HG03439 (cell line): Measurements from ENCODE around the gene RIN3.
"Not testable (repeated sequence)": the region's sequence is repeated elsewhere in the genome, so short reads cannot be mapped to it uniquely, and the experiment has no call there.

Experiments
- ATAC-seq: cut with Tn5 transposase; IDR thresholded peaks from one replicate; pipeline ENCODE4 v1.9.1; 2021; ENCODE audit warnings: mild to moderate bottlenecking, moderate library complexity; ENCODE audit not compliant: unreplicated experiment

Gene RIN3

DNA sequence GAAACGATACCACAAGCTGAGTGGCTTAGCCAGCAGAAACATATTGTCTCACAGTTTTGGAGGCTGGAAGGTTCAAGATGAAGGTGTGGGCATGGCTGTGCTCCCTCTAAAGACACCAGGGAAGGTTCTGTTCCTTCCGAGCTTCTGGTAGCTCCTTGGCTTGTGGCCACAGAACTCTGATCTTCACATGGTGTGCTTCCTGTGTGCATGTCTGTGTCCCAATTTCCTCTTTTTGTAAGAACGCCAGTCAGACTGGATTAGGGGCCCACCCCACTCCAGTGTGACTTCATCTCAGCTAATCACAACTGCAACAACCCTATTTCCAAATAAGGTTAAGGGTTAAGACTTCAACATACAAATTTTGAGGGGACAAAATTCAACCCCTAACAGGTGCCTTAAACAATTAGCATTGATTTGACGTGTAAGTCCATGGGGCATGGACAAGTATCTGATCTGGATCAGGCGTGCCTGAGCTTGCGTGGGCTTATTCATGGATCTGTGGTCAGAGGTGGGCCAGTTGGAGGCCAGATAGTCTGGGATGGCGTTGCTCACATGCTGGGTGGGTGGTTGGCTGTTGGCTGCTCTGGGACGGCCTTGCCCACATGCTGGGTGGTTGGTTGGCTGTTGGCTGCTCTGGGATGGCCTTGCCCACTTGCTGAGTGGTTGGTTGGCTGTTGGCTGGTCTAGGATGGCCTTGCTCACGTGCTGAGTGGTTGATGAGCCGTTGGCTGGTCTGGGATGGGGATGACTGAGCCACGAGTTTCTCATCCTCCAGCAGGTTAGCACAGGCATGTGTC, 146.4 kb downstream of the RIN3 start:
- ATAC-seq = no peak

DNA sequence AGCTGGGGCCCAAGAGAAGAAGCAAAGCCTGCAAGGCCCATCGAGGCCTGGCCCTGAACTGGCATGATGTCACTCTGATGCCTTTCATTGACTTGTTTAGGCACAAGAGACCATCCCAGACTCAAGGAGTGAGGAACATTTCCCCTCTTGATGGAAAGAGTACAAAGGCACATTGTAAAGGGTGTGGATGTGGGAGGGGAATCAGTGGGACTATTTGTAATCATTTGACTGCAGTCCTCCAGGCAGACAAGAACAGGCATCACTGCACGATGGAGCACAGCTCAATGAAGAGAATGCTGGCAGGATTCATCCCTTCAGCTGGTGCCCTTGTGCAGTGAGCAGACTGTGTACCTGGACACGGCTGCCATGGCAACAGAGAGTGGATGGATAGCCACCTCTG, 147.0 kb downstream of the RIN3 start:
- no peak for ATAC-seq

DNA sequence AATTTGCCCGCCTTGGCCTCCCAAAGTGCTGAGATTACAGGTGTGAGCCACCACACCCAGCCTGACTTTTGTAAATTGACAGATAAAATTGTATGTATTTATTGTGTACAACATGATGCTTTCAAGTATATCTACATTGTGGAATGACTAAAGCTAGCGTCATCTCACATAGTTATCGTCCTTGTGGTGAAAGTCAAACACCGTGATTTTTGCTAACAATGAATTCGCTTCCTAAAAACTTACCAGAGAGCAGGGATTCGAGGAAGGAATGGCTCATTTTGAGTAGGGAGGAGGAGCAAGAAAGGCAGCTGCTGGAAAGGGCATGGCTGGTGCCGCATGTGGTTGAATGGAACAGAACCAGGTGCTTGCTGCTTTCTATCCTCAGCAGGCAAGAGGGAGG, 149.5 kb downstream of the RIN3 start:
- ATAC-seq = no peak

DNA sequence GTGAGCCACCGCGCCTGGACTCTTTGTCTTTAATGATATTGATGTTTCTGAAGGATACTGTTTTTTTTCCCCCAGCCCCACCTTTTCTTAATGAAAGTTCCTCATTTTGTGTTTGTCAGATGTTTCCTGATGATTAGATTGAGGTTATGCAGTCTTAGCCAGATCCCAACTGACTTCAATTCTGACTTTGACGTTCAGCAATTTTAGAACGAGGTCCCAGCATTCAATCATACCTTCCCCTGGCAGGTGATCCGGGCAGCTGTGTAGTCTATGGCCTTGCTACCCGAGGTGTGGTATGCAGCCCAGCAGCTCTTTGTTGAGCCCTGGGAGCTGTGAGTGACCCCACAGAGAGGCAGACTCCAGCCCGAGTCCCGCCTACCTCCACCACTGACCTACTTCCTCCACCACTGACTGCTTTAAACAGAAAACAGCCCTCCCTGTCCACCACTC, 152.1 kb downstream of the RIN3 start:
- ATAC-seq = no peak

DNA sequence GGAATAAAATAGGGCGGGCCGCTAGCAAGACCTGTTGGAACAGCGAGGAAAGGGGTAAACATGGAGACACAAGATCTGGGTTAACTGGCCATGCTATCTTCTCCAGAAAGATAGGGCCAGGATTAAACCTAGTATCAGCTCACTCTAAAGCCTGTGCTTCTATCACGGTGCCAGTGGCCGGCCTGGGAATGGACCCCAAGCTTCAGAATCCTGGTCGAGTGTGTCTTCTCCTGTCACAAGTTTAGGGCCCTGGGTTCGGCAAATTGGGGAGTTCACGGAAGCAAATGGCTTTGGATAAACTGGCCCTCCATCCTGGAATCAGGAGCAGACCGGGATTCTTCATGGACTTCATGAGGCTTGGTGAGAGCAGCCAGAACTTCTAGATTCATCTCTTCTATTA, 152.7 kb downstream of the RIN3 start:
- ATAC-seq = no peak

DNA sequence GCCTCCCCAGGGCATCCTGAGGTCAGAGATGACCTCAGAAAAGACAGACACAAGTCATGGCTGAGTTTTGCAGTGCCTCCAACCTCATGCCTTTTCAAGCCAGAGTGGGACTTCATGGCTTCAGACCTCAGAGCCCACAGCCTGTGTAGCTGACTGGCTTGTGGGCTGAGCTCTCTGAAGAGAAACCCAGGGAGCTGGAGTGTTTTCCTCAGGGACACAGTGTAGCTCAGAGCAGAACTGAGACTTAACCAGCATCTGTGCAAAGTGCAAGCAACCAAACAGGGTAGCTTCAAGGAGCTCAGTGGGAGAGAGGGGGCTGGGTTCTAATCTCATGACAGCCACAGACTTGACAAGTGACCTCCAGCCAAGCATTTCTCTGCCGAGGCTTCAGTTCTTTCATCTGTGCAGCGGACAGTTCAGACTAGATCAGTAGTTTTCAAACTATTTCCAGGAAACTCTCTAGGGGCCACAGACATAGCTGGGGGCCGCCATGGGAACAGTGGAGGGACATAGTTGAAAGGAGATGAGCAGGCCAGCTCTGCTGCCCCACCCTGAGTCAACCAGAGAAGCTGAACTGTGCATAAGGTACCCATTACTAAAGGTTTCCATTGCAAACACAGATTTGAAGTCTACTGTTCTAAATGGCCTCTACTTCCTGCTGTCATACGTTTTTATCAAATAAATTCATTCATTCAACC, 154.8 kb downstream of the RIN3 start:
- ATAC-seq = no peak

DNA sequence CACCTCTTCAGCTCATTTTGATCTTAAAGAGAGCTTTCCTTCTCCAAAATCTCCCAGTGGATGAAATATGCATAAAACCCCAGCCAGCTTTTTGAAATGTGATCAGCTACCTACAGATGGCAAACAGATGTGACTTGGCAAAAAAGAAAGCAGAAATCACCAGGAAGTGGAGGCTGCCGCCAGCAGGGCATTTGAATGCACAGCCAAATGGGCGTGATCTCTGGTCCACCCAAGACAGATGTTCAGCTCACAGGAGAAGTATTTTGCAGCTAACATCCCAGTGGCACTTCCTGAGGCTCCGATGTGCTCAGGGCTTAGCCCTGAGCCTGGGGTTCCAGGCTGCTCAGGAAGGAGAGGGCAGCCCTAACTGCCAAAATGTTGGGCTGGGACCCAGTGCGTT, 156.6 kb downstream of the RIN3 start:
- ATAC-seq = no peak

DNA sequence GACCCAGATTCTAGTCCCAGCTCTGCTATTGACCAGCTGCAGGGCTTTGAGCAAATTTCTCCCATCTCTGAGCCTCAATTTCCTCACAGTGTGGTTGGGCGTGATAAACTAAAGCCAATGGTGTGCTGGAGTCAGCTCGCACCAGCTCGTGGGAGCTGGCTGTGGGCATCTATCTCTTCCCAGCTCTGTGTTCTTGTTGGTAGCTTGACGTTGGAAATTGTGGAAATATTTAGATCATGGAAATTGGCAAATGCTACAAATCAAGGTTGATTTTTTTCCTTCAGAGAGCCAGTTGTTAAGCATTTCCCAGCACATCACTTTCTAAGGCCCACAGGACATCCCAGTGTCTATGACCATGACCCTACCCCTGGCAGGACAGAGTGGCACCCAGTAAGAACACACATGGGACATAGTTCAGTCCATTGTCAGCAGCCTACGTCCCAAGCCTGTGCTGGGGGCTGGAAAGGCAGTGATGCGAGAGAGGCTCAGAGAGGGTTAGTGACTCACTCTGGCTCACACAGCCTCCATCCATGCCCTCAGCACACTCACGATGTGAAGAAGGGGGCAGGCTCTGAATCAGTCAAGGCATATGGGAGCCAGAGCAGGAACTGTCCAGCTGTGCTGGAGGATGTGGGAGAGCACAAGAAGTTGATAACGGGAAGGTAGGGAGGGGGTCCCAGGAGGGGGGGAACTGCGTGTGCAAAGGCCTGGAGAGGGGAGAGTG, 157.2 kb downstream of the RIN3 start:
- no peak for ATAC-seq

DNA sequence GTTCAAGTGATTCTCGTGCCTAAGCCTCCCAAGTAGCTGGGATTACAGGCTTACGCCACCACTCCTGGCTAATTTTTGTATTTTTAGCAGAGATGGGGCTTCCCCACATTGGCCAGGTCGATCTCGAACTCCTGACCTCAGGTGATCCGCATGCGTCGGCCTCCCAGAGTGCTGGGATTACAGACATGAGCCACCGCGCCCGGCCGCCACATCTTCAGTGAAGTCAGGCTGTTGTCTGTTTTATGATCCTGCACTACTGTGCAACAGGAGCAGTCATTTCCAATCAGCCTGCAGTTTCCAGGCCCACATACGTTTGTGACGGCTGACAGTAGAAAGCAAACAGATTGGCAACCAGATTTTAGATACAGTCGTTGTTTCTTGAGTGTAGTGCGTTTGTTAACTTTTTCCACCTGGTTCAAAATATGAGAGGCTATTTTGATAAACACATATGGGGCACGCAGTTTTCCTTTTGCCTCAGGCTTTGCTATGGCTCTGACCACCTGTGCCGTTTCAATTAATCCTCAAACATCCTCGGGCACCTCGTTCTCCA, 160.1 kb downstream of the RIN3 start:
- ATAC-seq = no peak

DNA sequence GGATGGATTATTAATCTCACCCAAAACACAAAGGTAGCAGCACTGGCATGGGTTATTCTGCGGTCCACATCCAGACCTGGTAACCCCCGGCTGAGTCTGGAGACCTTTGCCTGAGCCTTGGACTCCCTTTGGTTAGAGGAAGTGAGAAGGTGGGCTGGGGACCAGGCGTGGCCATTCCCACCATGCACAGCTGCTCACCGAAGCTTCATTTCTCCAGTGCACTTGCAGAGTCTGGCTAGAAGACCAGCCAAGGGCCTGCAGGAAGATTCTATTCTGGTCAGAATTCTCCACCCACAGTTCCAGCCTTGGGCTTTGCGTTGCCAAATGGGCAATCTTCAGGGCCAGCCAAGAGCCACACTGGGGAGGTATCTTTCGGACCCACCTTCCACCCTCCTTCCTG, 161.8 kb downstream of the RIN3 start:
- no peak for ATAC-seq

DNA sequence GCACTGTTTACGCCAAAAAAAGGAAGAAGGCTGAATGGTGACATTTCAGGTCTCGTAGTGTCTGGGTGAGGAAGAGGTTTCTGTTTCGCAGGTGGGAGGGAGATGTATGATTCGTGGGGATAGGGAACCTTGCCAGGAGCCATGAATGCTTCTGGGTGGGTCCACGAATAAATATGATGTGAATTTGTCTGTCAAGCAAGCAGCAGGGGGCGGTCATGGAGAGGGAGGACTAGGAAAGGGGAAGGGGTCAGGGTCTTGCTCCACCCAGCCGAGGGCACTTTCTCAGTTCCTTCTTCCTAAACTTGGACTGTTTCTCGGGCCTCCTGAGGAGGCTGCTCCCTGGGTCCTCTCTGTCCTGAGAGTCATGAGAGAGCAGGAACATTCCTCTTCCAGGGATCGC, 162.4 kb downstream of the RIN3 start:
- no peak for ATAC-seq

DNA sequence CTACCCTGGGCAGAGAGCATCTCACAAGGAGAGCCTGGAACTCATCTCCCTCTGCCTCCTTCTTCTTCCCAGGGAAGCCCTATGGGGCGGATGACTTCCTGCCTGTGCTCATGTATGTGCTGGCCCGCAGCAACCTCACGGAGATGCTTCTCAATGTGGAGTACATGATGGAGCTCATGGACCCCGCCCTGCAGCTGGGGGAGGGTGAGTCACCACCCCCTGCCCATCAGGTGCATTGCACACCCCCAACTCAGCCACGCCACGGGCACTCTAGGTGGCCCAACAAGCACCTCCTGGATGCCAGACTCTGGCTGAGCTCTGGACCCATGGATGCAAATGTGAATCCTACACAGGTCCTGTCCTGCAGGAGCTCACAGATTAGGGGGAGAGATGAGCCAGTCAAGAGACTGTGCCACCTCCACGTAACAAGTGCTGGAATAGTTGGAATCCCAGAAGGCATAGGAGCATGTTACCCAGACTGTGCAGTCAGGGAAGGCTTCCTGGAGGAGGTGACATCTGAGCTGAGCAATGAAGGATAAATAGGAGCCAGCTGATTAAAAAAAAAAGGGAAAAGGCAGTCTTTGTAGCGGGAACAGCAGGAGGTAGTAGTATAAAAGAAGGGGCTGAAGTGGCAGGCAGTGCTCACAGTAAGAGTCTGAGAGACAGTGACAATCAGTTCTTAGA, 163.0 kb downstream of the RIN3 start:
- ATAC-seq = no peak

DNA sequence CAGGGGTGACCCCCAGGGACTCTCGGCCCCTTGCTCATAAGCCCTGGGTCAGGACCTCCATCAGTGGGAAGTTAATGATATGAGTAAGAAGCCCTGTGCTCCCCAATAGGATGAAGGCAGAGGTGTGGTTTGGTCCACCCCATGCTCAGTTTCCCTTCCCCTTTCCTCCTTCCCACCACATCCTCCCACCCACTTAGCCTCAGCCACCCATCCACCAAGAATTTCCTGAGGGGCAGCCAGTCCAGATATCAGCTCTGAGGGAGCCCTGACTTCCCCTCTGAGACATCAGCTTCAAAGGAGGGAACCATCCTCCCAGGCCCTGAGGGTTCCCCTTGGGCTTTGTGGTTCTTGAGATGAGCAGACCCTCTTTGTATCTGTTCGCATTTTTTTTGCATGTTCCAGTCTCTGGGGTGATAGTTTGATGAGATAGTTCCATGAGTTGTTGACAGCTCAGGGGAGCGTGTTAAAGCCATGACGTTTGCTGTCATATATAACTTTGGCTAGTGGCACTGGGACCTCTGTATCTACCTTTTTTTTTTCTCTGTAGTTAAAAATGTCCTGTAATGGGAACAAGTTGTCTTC, 163.6 kb downstream of the RIN3 start:
- peak; percentile 76 for ATAC-seq

DNA sequence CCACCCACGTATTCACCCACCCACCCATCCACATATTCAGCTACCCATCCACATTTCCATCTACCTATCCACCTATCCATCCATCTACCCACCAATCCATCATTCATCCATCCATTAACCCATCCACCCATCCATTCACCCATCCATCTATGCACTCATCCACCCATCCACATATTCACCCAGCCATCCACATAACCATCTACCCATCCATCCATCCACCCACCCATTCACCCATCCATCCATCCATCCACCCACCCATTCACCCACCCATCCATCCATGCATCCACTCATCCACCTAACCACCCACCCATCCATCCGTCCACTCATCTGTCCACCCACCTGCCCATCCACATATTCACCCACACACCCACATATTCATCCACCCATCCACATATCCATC, 164.4 kb downstream of the RIN3 start:
- no peak for ATAC-seq

DNA sequence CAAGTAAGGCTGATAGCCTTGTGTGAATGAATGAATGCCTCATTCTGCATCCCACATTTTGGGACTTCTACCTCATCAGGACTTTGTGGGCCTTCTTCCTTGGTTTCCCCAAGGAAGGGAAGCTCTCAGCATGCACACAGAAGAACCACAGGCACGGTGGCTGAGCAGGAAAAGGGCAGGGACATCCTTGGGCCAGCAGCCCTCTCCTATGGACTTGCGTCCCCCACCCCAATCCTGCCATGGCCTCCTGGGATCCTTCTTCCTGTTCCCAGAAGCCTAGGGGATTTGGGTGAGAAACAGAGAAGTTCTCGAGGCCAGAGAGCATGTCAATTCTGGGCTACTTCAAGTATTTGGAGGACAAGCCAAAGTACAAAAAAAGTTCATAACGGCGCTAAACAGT, 165.2 kb downstream of the RIN3 start:
- ATAC-seq = no peak

DNA sequence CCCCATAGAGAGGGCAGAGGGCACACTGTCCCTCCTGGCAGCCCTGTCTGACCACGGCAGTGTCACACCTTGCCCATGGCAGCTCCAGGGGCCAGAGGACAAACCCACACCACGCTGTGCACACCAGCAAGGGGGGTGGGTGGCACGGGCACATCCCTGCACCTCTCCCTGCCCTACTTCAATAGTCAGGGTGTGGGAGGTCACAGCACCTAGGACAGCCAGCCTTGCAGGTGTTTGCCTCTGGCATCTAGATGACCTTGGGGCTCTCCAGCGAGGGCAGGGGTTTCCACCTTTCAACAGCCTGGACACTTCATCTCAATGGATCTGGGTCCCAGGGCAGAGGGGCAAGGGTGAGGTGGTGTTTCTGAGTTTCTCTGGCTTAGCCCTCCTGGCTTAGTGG, 165.7 kb downstream of the RIN3 start:
- ATAC-seq = no peak

DNA sequence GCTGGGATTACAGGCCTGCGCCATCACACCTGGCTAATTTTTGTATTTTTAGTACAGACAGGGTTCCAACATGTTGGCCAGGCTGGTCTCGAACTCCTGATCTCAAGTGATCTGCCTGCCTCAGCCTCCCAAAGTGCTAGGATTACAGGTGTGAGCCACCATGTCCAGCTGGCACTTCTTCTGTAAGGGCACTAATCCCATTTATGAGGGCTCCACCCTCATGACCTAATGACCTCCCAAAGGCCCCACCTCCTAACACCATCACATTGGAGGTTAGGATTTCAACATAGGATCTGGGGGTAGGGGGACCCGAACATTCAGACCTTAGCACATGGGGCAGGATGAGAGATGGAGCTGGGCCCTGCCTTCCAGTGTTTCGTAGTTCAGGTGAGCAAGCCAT, 166.7 kb downstream of the RIN3 start:
- not testable (repeated sequence) for ATAC-seq

DNA sequence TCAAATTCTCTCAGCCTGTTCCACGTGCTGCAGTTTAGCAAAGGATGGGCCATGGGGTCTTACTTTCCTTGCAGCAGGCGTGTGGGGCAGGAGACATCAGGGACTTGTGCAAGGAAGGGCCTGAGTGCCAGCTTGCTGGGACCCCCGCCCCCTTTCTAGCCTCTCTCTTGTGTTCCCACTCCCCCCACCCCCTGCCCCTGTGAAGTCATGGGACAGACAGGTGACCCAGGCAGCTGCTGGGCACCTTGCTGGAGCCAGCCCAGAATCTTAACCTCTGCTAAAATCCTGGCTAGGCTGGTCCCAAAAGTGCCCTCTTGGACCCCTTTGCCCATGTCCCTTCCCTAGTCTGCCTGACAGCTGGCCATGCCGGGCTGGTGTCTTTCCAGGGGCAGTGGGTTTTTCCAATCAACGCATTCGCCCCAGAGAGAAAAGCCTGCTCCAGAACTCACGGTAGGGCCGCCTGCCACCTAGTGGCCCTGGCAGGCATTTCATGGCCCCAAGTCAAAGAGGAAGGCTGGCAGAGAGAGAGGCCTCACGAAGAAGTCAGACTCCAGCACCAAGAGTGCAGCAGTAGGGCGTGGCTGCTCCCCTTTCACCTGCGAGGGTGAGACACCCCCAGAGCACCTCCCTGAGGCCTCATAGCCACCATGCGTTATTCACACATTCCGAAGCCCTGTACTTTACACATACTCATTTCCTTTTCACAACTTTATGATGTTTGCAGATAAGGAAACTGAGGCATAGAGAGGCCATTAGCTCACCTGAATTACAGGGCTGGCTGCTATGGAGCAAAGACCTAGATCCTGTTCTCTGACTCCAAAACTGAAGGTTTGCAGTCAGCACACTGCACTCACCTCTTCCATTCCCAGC, 167.4 kb downstream of the RIN3 start:
- no peak for ATAC-seq

DNA sequence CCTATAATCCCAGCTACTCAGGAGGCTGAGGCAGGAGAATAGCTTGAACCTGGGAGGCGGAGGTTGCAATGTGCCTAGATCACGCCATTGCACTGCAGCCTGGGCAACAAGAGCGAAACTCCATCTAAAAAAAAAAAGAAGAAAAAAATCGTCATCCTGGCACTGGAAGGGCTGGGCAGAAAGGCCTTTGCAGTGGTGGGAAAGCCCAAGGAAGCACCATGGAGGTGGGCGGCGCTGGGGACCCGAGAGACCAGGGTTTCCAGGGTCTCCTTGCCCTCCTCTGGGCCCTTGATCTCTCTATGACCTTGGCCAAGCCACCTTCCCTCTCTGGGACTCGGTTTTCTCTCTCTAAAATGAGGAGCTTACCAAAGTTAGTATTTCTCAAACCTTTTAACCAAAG, 169.5 kb downstream of the RIN3 start:
- no peak for ATAC-seq
